ENCODE results near the gene CASP8. TPM values are rescaled to one million over a fixed set of nuclear protein-coding genes. Genes with fewer than 3 reads are reported as not detected.

CASP8 gene
- total RNA-seq, 4 donors from 2014 or later: 10.9 to 26.4 (median 18.5) TPM

GRCh38 chr2:201232467-201232815 is 27.9 kb upstream of the CASP8 start:
- WGBS, 2 donors: 46 to 49% methylated on average over 3 of the region's 3 CpGs

GRCh38 chr2:201233192-201233811 is 27.0 kb upstream of the CASP8 start:
- no peak for TF ChIP-seq POLR2A (IDR thresholded peaks at IDR 0.05)
- TF ChIP-seq, protein P1, sequence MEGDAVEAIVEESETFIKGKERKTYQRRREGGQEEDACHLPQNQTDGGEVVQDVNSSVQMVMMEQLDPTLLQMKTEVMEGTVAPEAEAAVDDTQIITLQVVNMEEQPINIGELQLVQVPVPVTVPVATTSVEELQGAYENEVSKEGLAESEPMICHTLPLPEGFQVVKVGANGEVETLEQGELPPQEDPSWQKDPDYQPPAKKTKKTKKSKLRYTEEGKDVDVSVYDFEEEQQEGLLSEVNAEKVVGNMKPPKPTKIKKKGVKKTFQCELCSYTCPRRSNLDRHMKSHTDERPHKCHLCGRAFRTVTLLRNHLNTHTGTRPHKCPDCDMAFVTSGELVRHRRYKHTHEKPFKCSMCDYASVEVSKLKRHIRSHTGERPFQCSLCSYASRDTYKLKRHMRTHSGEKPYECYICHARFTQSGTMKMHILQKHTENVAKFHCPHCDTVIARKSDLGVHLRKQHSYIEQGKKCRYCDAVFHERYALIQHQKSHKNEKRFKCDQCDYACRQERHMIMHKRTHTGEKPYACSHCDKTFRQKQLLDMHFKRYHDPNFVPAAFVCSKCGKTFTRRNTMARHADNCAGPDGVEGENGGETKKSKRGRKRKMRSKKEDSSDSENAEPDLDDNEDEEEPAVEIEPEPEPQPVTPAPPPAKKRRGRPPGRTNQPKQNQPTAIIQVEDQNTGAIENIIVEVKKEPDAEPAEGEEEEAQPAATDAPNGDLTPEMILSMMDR (IDR thresholded peaks at IDR 0.05): no peak
- 15 to 27% methylated on average over 8 of the region's 8 CpGs for WGBS, 2 donors
- H3K4me3 ChIP-seq (ENCODE audit: low read depth, poor library complexity, severe bottlenecking): no peak overlapping the region
- intact Hi-C loops (cut with DNase I; ENCODE audit: low total_unique reads): no loop called here
- peak; percentile 74 to 93 for DNase-seq (ENCODE audit: low spot score in 2 of 2)

More at GRCh38 chr2:201232467-201232815, 27.9 kb upstream of the CASP8 start:
- intact Hi-C loops (cut with DNase I; ENCODE audit: low total_unique reads): no loop called here
- DNase-seq (ENCODE audit: low spot score in 2 of 2): no peak
- no peak for TF ChIP-seq POLR2A (IDR thresholded peaks at IDR 0.05)
- TF ChIP-seq, protein P1 (IDR thresholded peaks at IDR 0.05): no peak
- no peak overlapping the region for H3K4me3 ChIP-seq (ENCODE audit: low read depth, poor library complexity, severe bottlenecking)

DNA sequence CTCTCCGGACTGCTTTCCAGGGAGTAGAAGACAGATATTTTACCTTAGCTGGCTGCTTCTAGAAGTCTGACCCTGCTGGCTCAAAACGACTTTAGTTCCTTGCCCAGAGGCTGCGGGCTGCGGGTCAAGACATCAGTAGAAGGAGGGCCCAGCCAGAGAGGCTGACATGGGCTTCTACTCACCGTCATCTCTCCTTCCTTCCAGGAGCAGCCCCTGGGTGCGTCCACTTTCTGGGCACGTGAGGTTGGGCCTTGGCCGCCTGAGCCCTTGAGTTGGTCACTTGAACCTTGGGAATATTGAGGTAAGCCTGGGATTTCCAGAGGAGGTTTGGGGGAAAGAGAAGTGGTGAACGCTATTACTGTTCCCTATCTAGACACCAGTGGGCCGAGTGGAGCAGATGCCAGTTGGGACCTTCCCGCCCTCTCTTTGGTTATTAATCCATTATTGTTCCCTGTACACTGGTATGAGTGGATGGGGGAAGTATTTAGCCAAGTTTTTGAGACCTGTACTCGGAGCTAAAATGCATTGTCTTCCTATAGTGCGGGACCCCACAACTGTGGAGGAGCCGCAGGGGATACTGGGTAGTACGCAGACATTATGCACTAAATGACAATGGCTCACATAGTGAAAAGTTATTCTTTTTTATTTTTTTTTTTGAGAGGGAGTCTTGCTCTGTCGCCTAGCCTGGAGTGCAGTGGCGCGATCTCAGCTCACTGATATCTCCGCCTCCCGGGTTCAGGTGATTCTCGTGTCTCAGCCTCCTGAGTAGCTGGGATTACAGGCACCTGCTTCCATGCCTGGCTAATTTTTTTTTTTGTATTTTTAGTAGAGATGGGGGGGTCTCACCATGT is 26.3 kb upstream of the CASP8 start:
- WGBS, 2 donors: 79 to 80% methylated on average over 21 of the region's 21 CpGs
- TF ChIP-seq, protein P1 (IDR thresholded peaks at IDR 0.05): no peak
- no peak for TF ChIP-seq POLR2A (IDR thresholded peaks at IDR 0.05)
- no peak for DNase-seq (ENCODE audit: low spot score in 2 of 2)
- intact Hi-C loops (cut with DNase I; ENCODE audit: low total_unique reads): no loop called here
- no peak overlapping the region for H3K4me3 ChIP-seq (ENCODE audit: low read depth, poor library complexity, severe bottlenecking)

- 65 to 68% methylated on average over 3 of the region's 3 CpGs for WGBS, 2 donors
- intact Hi-C loops (cut with DNase I; ENCODE audit: low total_unique reads): no loop called here
- no peak for DNase-seq (ENCODE audit: low spot score in 2 of 2)
Observed at GRCh38 chr2:201234663-201235135, 25.6 kb upstream of the CASP8 start.

DNA sequence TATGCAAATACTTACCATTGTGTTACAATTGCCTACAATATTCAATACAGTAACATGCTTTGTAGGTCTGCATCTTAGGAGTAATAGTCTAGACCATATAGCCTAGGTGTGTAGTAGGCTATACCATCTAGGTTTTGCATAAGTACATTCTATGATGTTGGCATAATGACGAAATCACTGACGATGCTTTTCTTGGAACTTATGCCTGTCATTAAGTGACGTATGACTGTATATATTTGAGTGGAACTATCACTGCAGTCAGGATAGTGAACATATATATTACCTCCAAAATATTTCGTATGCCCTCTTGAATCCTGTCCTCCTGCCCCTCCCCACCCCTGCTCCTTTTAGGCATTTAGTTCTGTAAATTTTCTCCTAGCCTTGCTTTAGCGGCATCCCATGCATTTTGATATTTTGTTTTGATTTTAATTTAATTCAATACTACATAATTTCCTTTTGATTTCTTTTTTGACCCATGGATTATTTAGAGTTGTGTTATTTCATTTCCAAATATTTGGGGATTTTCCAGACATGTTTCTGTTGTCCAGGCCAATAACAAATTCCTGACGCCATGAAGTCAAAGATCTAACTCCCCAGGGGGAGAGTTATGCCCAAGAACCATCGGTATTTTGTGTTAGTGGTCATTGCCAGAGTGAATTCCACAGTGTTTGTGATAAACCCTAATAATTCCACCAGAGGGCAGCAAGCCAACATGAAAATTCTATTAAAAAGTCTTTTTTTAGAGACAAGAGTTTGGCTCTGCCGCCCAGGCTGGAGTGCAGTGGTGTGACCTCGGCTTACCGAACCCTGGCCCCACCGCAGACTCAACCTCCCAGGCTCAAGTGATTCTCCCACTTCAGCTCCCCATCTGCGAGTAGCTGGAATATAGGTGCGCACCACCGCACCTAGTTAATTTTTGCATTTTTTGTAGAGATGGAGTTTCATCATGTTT is 24.2 kb upstream of the CASP8 start:
- intact Hi-C loops (cut with DNase I; ENCODE audit: low total_unique reads): no loop called here
- TF ChIP-seq POLR2A (IDR thresholded peaks at IDR 0.05): no peak
- TF ChIP-seq, protein P1 (IDR thresholded peaks at IDR 0.05): no peak
- 21 to 27% methylated on average over 14 of the region's 14 CpGs for WGBS, 2 donors
- DNase-seq (ENCODE audit: low spot score in 2 of 2): peak; percentile 82 to 88
- no peak overlapping the region for H3K4me3 ChIP-seq (ENCODE audit: low read depth, poor library complexity, severe bottlenecking)

More at GRCh38 chr2:201234663-201235135, 25.6 kb upstream of the CASP8 start:
- H3K4me3 ChIP-seq (ENCODE audit: low read depth, poor library complexity, severe bottlenecking): no peak overlapping the region
- TF ChIP-seq POLR2A (IDR thresholded peaks at IDR 0.05): no peak
- TF ChIP-seq, protein P1 (IDR thresholded peaks at IDR 0.05): no peak
